T-helper 22 cell (primary cell): ENCODE measurements around the gene TTLL6.
"Not testable (repeated sequence)": the region's sequence is repeated elsewhere in the genome, so short reads cannot be mapped to it uniquely, and the experiment has no call there.

Source experiments
- DNase-seq: peaks from one replicate; pipeline ENCODE4 v3.0.0-alpha.2; 2020; ENCODE audit warnings: low read depth

The TTLL6 gene

GRCh38 chr17:48815311-48815710 is 1.7 kb downstream of the TTLL6 start:
- no peak for DNase-seq

- DNase-seq = peak; percentile 12
Measured at GRCh38 chr17:48814504-48814903, 2.5 kb downstream of the TTLL6 start.

GRCh38 chr17:48812001-48812400 is 5.0 kb downstream of the TTLL6 start:
- no peak for DNase-seq

- no peak for DNase-seq
Measured at GRCh38 chr17:48809182-48809581, 7.8 kb downstream of the TTLL6 start.

GRCh38 chr17:48804936-48805411 is 12.1 kb downstream of the TTLL6 start:
- peak; percentile 25 for DNase-seq

- no peak for DNase-seq
Measured at GRCh38 chr17:48800626-48801217, 16.3 kb downstream of the TTLL6 start.

- DNase-seq = no peak
Measured at GRCh38 chr17:48799069-48799723, 17.8 kb downstream of the TTLL6 start.

- not testable (repeated sequence) for DNase-seq
Measured at GRCh38 chr17:48796163-48796522, 20.9 kb downstream of the TTLL6 start.

- DNase-seq = no peak
Measured at GRCh38 chr17:48795444-48796162, 21.4 kb downstream of the TTLL6 start.

GRCh38 chr17:48792033-48792798 is 24.8 kb downstream of the TTLL6 start:
- no peak for DNase-seq

GRCh38 chr17:48791128-48792032 is 25.6 kb downstream of the TTLL6 start:
- no peak for DNase-seq

GRCh38 chr17:48790607-48791127 is 26.4 kb downstream of the TTLL6 start:
- DNase-seq = no peak

GRCh38 chr17:48787828-48788227 is 29.2 kb downstream of the TTLL6 start:
- no peak for DNase-seq

GRCh38 chr17:48779421-48779820 is 37.6 kb downstream of the TTLL6 start:
- DNase-seq = no peak

- no peak for DNase-seq
Measured at GRCh38 chr17:48776602-48777001, 40.4 kb downstream of the TTLL6 start.

- DNase-seq = no peak
Measured at GRCh38 chr17:48773245-48773644, 43.8 kb downstream of the TTLL6 start.

GRCh38 chr17:48770954-48771353 is 46.1 kb downstream of the TTLL6 start:
- DNase-seq = no peak

- DNase-seq = no peak
Measured at GRCh38 chr17:48769009-48769675, 47.9 kb downstream of the TTLL6 start.

- DNase-seq = no peak
Measured at GRCh38 chr17:48767263-48767774, 49.7 kb downstream of the TTLL6 start.

GRCh38 chr17:48761114-48761513 is 55.9 kb downstream of the TTLL6 start:
- no peak for DNase-seq
